Measurements from ENCODE around the gene GLIPR1. TPM values are rescaled to one million over a fixed set of nuclear protein-coding genes. Genes with fewer than 3 reads are reported as not detected.

Gene GLIPR1
- total RNA-seq, 4 donors from 2014 or later = 2.5 to 12.0 (median 3.8) TPM

- DNase-seq (ENCODE audit: low spot score in 2 of 2) = no peak
- 69 to 84% methylated on average over 2 of the region's 2 CpGs for whole genome bisulfite sequencing, 2 donors
- intact Hi-C loops (cut with DNase I; ENCODE audit: low total_unique reads) = loop anchor here (10.0 kb wide), 1 partner anchor 927 kb away; no protein-coding TSS in a partner anchor
- TF ChIP-seq POLR2A (IDR thresholded peaks at IDR 0.05) (no peak), CTCF (IDR thresholded peaks at IDR 0.05) (no peak)
- no peak overlapping the region for H3K4me3 ChIP-seq (ENCODE audit: low read depth, poor library complexity, severe bottlenecking)
Observed at GRCh38 chr12:75528272-75528671, 47.7 kb downstream of the GLIPR1 start.

GRCh38 chr12:75528692-75529091 is 48.1 kb downstream of the GLIPR1 start:
- WGBS, 2 donors = 77 to 79% methylated on average over 2 of the region's 2 CpGs
- intact Hi-C loops (cut with DNase I; ENCODE audit: low total_unique reads) = loop anchor here (10.0 kb wide), 1 partner anchor 926 kb away; no protein-coding TSS in a partner anchor
- TF ChIP-seq CTCF (IDR thresholded peaks at IDR 0.05) (no peak), POLR2A (IDR thresholded peaks at IDR 0.05) (no peak)
- DNase-seq (ENCODE audit: low spot score in 2 of 2) = no peak
- H3K4me3 ChIP-seq (ENCODE audit: low read depth, poor library complexity, severe bottlenecking) = no peak overlapping the region

- no peak overlapping the region for H3K4me3 ChIP-seq (ENCODE audit: low read depth, poor library complexity, severe bottlenecking)
- WGBS, 2 donors = 90 to 98% methylated on average over 1 of the region's 1 CpG
- intact Hi-C loops (cut with DNase I; ENCODE audit: low total_unique reads) = loop anchor here (10.0 kb wide), 1 partner anchor 925 kb away; no protein-coding TSS in a partner anchor
- TF ChIP-seq CTCF (IDR thresholded peaks at IDR 0.05) (no peak), POLR2A (IDR thresholded peaks at IDR 0.05) (no peak)
- no peak for DNase-seq (ENCODE audit: low spot score in 2 of 2)
Observed at GRCh38 chr12:75529316-75529715, 48.8 kb downstream of the GLIPR1 start.

GRCh38 chr12:75529826-75530225 is 49.3 kb downstream of the GLIPR1 start:
- no peak for DNase-seq (ENCODE audit: low spot score in 2 of 2)
- TF ChIP-seq POLR2A (IDR thresholded peaks at IDR 0.05) (no peak), CTCF (IDR thresholded peaks at IDR 0.05) (no peak)
- H3K4me3 ChIP-seq (ENCODE audit: low read depth, poor library complexity, severe bottlenecking) = no peak overlapping the region
- intact Hi-C loops (cut with DNase I; ENCODE audit: low total_unique reads) = loop anchor here (10.0 kb wide), 1 partner anchor 925 kb away; no protein-coding TSS in a partner anchor
- WGBS, 2 donors = 64 to 73% methylated on average over 1 of the region's 1 CpG

- TF ChIP-seq CTCF (IDR thresholded peaks at IDR 0.05) = no peak
- no peak for TF ChIP-seq POLR2A (IDR thresholded peaks at IDR 0.05)
- WGBS, 2 donors = 85% methylated on average over 2 of the region's 2 CpGs
- no peak overlapping the region for H3K4me3 ChIP-seq (ENCODE audit: low read depth, poor library complexity, severe bottlenecking)
- intact Hi-C loops (cut with DNase I; ENCODE audit: low total_unique reads) = no loop called here
- no peak for DNase-seq (ENCODE audit: low spot score in 2 of 2)
Observed at GRCh38 chr12:75533239-75533638, 52.7 kb downstream of the GLIPR1 start.

- no peak for DNase-seq (ENCODE audit: low spot score in 2 of 2)
- WGBS, 2 donors = 74 to 82% methylated on average over 2 of the region's 2 CpGs
- no peak overlapping the region for H3K4me3 ChIP-seq (ENCODE audit: low read depth, poor library complexity, severe bottlenecking)
- TF ChIP-seq CTCF (IDR thresholded peaks at IDR 0.05) (no peak), POLR2A (IDR thresholded peaks at IDR 0.05) (no peak)
- intact Hi-C loops (cut with DNase I; ENCODE audit: low total_unique reads) = no loop called here
Observed at GRCh38 chr12:75539889-75540288, 59.3 kb downstream of the GLIPR1 start.
